ENCODE results near the gene MCCD1.

The MCCD1 gene

GRCh38 chr6:31573239-31574105, 44.7 kb downstream of the MCCD1 start:
- DNase-seq: no peak

DNA sequence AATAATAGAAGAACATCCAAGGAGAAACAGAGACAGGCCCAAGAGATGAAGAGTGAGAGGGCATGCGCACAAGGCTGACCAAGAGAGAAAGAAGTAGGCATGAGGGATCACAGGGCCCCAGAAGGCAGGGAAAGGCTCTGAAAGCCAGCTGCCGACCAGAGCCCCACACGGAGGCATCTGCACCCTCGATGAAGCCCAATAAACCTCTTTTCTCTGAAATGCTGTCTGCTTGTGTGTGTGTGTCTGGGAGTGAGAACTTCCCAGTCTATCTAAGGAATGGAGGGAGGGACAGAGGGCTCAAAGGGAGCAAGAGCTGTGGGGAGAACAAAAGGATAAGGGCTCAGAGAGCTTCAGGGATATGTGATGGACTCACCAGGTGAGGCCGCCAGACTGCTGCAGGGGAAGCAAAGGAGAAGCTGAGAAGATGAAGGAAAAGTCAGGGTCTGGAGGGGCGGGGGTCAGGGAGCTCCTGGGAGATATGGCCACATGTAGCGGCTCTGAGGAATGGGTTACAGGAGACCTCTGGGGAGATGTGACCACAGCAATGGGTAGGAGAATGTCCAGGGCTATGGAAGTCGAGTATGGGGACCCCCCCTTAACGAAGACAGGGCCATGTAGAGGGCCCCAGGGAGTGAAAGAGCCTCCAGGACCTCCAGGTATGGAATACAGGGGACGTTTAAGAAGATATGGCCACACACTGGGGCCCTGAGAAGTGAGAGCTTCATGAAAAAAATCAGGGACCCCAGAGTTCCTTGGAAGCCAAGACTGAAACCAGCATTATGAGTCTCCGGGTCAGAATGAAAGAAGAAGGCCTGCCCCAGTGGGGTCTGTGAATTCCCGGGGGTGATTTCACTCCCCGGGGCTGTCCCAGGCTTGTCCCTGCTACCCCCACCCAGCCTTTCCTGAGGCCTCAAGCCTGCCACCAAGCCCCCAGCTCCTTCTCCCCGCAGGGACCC, 45.6 kb downstream of the MCCD1 start:
- no peak for DNase-seq

- no peak for DNase-seq
Observed at GRCh38 chr6:31575335-31575901, 46.7 kb downstream of the MCCD1 start, which contains the start of gene TNF. Gene TNF (plus strand): TSS chr6:31575565. CDS start chr6:31575742, 177 bp downstream.

GRCh38 chr6:31575952-31576685, 47.4 kb downstream of the MCCD1 start:
- no peak for DNase-seq

GRCh38 chr6:31576897-31577578, 48.3 kb downstream of the MCCD1 start:
- no peak for DNase-seq

DNA sequence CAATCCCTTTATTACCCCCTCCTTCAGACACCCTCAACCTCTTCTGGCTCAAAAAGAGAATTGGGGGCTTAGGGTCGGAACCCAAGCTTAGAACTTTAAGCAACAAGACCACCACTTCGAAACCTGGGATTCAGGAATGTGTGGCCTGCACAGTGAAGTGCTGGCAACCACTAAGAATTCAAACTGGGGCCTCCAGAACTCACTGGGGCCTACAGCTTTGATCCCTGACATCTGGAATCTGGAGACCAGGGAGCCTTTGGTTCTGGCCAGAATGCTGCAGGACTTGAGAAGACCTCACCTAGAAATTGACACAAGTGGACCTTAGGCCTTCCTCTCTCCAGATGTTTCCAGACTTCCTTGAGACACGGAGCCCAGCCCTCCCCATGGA, 48.8 kb downstream of the MCCD1 start:
- no peak for DNase-seq

DNA sequence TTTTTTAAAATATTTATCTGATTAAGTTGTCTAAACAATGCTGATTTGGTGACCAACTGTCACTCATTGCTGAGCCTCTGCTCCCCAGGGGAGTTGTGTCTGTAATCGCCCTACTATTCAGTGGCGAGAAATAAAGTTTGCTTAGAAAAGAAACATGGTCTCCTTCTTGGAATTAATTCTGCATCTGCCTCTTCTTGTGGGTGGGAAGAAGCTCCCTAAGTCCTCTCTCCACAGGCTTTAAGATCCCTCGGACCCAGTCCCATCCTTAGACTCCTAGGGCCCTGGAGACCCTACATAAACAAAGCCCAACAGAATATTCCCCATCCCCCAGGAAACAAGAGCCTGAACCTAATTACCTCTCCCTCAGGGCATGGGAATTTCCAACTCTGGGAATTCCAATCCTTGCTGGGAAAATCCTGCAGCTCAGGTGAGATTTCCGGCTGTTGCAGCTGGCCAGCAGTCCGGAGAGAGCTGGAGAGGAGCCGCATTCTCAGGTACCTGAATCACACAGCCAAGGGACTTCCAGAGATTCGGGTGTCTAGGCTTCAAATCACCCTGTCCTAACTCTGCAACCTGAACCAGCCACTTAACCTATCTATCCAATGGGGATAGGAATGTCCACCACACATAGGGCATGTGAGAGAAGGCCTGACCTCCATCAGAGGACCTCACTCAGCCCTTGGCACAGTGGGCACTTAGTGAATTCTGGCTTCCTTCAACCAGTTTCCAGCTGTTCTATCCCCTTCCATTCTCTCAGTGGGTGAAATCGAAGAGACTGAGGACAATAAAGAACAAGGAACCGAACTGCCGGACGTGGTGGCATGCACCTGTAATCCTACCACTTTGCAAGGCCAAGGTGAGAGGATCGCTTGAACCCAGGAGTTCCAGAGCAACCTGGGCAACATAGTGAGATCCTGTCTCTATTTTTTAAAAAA, 49.7 kb downstream of the MCCD1 start:
- DNase-seq: no peak

GRCh38 chr6:31579119-31579505, 50.4 kb downstream of the MCCD1 start:
- DNase-seq: no peak

Data from hematopoietic multipotent progenitor cell treated with erythropoietin and hydrocortisone succinate and interleukin-3 and kit ligand, for 6 days (in vitro differentiated cells).